Pancreas (tissue), 10 donors: ENCODE measurements around the gene EPS8. TPM values are rescaled to one million over a fixed set of nuclear protein-coding genes. Genes with fewer than 3 reads are reported as not detected.

Experiments used
- ATAC-seq, 4 donors: fragments of 200-7000 bp; cut with Tn5 transposase; one replicate each; pipeline versions ENCODE4 v1.8.0 to v1.9.1; 2020; ENCODE audit warnings: mild to moderate bottlenecking in 4 of 4, moderate library complexity in 4 of 4
- DNase-seq, 6 donors: peaks; one replicate each; pipeline ENCODE4 v3.0.0-alpha.2; 2020
- FAIRE-seq: peaks from 2 replicates; lab custom pipeline; 2012; peaks lifted over from hg19 to GRCh38; lab: Jason Lieb, UNC
- H3K27ac ChIP-seq, 4 donors: fragments of 200-600 bp; sonication (generic); 1 replicate in 3 of 4; 2 replicates in 1 of 4; pipeline versions ENCODE4 v1.5.0 to v1.8.0; 2020
- H3K27me3 ChIP-seq, 4 donors: fragments of 200-600 bp; one replicate each; pipeline ENCODE4 v1.8.0; 2021
- H3K36me3 ChIP-seq, 3 donors: fragments of 200-600 bp; sonication (generic) in 1 of 3; one replicate each; pipeline versions ENCODE4 v1.5.0 to v1.8.0; 2020 to 2021
- H3K4me1 ChIP-seq, 3 donors: fragments of 200-600 bp; one replicate each; pipeline ENCODE4 v1.8.0; 2021
- H3K4me3 ChIP-seq, 4 donors: fragments of 200-600 bp; sonication (generic) in 2 of 4; one replicate each; pipeline versions ENCODE4 v1.5.0 to v1.8.0; 2020 to 2021
- H3K9me3 ChIP-seq, 4 donors: fragments of 200-600 bp; one replicate each; pipeline ENCODE4 v1.8.0; 2021
- WGBS, 2 donors: extraction: QIAGEN DNeasy Blood & Tissue Kit; methylation state at CpG; one replicate each; pipeline ENCODE4 v1.1.7; 2013; 5-methylcytosine and 5-hydroxymethylcytosine counted together
- intact Hi-C, 3 donors: fragments of 100-400 bp; cut with DNase I; formaldehyde crosslinking; loops; one replicate each; pipeline versions ENCODE4 v1.11.1 to v1.14.2; 2022
- polyA plus RNA-seq, 2 donors: library from polyadenylated mRNA; stranded (reverse); fragments of 200-250 nt; gene quantifications; one replicate each; pipeline ENCODE4 v1.2.3, GENCODE V29; 2013
- total RNA-seq, 6 donors: library from RNA; stranded (reverse); fragmentation: NEBNext Ultra II Directional in 4 of 6; extraction: Animal tissue kit (Norgen Biotek cat#: 25700) in 4 of 6; gene quantifications; one replicate each; pipeline versions ENCODE4 v1.2.1 to v1.2.4, GENCODE V29; 2021 to 2023
- TF ChIP-seq, protein P1 (sequence below), 4 donors: fragments of 200-600 bp; sonication (generic) in 3 of 4; IDR thresholded peaks; one replicate each; pipeline versions ENCODE4 v1.5.0 to v1.8.0; 2021; ENCODE audit warnings: antibody characterized with exemption in 4 of 4
- donor health status: healthy with polysubstance abuse.
- donor health status: DM: no; HTN: no; CAD: no; lungs with moderate emphysema.
- donor health status: DM: no; HTN: no; CAD: no.
- donor health status: control.
- donor health status: control.
- donor health status: Bipolar disorder and iron deficiency.
- donor health status: DM: yes; HTN: yes; CAD: no.
- donor health status: DM: no; HTN: no; CAD: no.
- donor health status: DM: no; HTN: no; CAD: no.
- donor health status: DM: yes; HTN: yes; CAD: no.

EPS8 gene
- total and polyA plus RNA-seq, 8 donors, result 8.2 to 26.7 (median 10.6) TPM

DNA sequence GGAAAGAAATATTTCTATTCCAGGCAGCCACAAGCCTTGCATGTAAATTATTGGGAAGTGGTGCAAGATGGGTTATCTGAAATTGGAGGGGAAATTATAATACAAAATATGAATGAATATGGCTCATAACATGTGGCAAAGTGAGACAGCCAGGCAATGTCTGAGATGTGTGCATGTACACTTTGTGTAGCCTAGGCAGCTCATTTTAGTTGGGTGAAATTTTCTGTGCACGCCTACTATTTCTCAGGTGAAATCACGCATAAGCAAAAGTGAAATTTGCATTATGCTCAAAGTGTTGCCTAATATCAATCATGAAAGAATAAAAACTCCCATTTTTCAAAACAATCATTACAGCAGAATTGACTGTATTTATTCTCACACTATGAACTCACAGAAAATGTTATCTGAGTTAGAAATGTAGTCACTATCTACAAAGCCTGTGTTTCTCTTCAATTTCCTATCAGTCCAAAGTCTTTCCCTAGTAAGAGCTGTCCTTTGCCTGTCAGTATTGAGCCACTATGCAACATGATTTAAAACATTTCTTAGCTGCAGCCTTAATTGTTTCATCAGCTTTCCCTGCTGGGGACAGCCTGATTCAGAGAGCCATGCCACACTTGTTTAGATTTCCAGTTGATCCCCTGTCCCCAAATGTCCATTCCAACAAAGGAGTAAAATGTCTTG lies 80.7 kb downstream of the EPS8 start:
- intact Hi-C loops, result no loop called here
- no peak for ATAC-seq
- FAIRE-seq, result no peak

DNA sequence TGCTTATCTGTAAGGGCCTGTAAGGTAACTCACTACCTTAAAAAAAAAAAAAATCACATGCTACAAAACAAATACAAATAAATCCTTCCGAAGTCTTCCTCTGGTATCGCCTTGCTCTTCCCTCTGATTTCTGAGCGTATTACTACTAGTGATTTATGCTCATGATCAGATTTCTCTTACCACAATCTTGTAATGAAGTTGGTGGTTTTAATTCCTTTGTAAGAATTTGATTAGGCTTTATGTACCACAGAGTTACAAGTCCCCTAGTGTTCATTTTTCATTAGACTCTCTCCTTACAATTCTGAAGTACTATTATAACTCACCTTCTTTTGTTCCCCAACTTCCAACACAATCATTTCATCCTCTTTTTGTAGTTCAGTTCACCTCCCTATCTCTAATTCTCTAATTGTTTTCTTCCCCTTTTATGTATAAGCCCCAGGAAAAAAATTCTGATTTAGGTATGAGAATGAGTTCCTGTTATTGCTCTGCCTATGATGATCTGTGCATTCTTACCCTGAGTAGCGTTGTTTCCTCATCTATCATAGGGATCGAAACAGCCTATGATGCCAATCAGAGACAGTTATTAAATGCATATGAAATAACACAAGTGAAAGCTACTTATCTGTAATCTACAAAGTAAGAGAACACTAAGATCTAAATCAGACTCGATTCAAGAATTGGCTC lies 81.5 kb downstream of the EPS8 start:
- Histone ChIP-seq H3K9me3 (no peaks in the 10 kb centered on the region), H3K36me3 (no peaks in the 10 kb centered on the region), H3K27me3 (no peaks in the 10 kb centered on the region), H3K27ac (no peak overlapping the region), H3K4me3 (no peak overlapping the region), H3K4me1 (peaks cover 9 to 25% (median 14%) of the 10 kb centered on the region in 3 donors)
- DNase-seq (no peak), ATAC-seq (no peak), FAIRE-seq (no peak)
- TF ChIP-seq, protein P1, sequence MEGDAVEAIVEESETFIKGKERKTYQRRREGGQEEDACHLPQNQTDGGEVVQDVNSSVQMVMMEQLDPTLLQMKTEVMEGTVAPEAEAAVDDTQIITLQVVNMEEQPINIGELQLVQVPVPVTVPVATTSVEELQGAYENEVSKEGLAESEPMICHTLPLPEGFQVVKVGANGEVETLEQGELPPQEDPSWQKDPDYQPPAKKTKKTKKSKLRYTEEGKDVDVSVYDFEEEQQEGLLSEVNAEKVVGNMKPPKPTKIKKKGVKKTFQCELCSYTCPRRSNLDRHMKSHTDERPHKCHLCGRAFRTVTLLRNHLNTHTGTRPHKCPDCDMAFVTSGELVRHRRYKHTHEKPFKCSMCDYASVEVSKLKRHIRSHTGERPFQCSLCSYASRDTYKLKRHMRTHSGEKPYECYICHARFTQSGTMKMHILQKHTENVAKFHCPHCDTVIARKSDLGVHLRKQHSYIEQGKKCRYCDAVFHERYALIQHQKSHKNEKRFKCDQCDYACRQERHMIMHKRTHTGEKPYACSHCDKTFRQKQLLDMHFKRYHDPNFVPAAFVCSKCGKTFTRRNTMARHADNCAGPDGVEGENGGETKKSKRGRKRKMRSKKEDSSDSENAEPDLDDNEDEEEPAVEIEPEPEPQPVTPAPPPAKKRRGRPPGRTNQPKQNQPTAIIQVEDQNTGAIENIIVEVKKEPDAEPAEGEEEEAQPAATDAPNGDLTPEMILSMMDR (IDR thresholded peaks at IDR 0.05), result no peak
- intact Hi-C loops, result no loop called here
- WGBS, 2 donors, result 60 to 65% methylated on average over 6 of the region's 6 CpGs

More for the DNA sequence above, 80.7 kb downstream of the EPS8 start:
- no peak for DNase-seq
- no peaks in the 10 kb centered on the region for H3K27me3 ChIP-seq
- TF ChIP-seq, protein P1 (IDR thresholded peaks at IDR 0.05), result no peak
- no peaks in the 10 kb centered on the region for H3K36me3 ChIP-seq
- H3K4me1 ChIP-seq, result peaks cover 9 to 28% (median 14%) of the 10 kb centered on the region in 3 donors
- WGBS, 2 donors, result 95 to 96% methylated on average over 2 of the region's 2 CpGs
- H3K4me3 ChIP-seq, result no peak overlapping the region
- no peaks in the 10 kb centered on the region for H3K9me3 ChIP-seq
- no peak overlapping the region for H3K27ac ChIP-seq

DNA sequence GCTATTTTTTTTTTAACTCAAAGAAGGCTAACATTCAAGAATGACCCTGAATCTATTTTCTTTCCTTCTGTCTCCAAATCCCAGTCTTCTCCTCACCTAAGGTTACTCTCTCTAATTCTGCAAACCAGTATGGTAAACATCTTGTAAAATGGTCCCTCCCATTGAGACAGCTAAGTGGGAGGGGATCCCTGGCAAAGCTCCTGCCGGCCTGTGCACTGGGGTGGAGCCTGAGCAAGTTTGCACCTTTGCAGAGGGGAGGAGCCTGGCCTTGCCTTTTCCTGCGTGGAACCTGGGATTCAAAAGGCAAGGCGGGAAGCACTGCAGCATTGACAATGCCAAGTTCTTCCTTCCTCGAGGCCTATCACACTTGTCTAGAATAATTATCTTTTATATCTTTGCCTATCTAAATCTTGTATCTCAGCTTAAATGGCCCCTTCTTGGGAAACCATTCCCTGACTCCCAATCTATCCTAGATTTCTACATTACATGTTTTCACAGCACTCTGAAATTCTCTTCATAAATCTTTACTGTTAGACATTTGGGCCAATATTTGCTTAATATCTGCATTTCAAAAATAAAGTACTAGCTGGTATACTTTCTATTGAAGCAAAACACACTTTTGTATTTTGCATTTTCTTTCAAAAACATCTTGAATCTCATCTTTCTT lies 83.0 kb downstream of the EPS8 start:
- Histone ChIP-seq H3K36me3 (no peaks in the 10 kb centered on the region), H3K4me1 (peaks cover 2 to 17% (median 9%) of the 10 kb centered on the region in 3 donors), H3K27ac (no peak overlapping the region), H3K27me3 (no peaks in the 10 kb centered on the region), H3K9me3 (no peaks in the 10 kb centered on the region), H3K4me3 (no peak overlapping the region)
- intact Hi-C loops, result no loop called here
- ATAC-seq (peak; percentile 20 to 79 (median 52)), DNase-seq (peak in 2 of 6 donors; percentile 18 to 33), FAIRE-seq (peak; percentile 41)
- 59% methylated on average over 4 of the region's 4 CpGs for WGBS, 2 donors
- TF ChIP-seq, protein P1 (IDR thresholded peaks at IDR 0.05), result no peak

DNA sequence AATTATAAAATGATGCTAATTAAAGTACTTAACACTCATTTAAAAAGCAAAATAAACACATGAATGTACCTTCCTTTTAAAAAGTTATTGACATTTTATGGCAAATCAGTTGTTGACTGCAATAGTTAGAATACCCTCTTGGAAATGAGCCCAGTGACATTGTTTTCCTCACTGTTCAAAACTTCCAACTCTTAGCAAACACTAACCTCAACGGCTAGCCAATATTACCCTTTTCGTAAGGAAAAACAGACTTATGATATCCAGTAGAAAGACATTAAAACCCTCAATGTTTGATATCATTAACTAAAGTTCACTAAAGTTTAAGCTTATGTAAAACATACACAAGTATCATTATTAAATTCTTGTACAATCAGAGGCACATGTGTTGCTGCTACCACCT lies 83.6 kb downstream of the EPS8 start:
- Histone ChIP-seq H3K4me1 (peaks cover 2 to 22% (median 9%) of the 10 kb centered on the region in 3 donors), H3K9me3 (no peaks in the 10 kb centered on the region), H3K4me3 (no peak overlapping the region), H3K27me3 (no peaks in the 10 kb centered on the region), H3K36me3 (no peaks in the 10 kb centered on the region), H3K27ac (no peak overlapping the region)
- intact Hi-C loops, result no loop called here
- TF ChIP-seq, protein P1 (IDR thresholded peaks at IDR 0.05), result no peak
- ATAC-seq, result no peak
- FAIRE-seq, result no peak
- WGBS, 2 donors, result 41 to 42% methylated on average over 2 of the region's 2 CpGs
- no peak for DNase-seq
